Glutamatergic neuron (in vitro differentiated cells): ENCODE measurements around the gene ZNF554. TPM values are rescaled to one million over a fixed set of nuclear protein-coding genes. Genes with fewer than 3 reads are reported as not detected.

ENCODE experiments used
- DNase-seq: peaks from one replicate; pipeline ENCODE4 v3.0.0; 2022
- H3K27ac Mint-ChIP-seq: one replicate; pipeline ENCODE4 v1.8.0; 2020; ENCODE audit warnings: mild to moderate bottlenecking, mixed read lengths, inconsistent platforms; ENCODE audit not compliant: unreplicated experiment
- H3K27me3 Mint-ChIP-seq: one replicate; pipeline ENCODE4 v1.8.0; 2020; ENCODE audit warnings: mild to moderate bottlenecking, moderate library complexity, mixed read lengths, inconsistent platforms; ENCODE audit not compliant: unreplicated experiment
- H3K36me3 Mint-ChIP-seq: one replicate; pipeline ENCODE4 v1.8.0; 2020; ENCODE audit warnings: mild to moderate bottlenecking, mixed read lengths, inconsistent platforms; ENCODE audit not compliant: unreplicated experiment
- H3K4me1 Mint-ChIP-seq: one replicate; pipeline ENCODE4 v1.8.0; 2020; ENCODE audit warnings: mild to moderate bottlenecking, low read depth, mixed read lengths, inconsistent platforms; ENCODE audit not compliant: unreplicated experiment
- H3K4me3 Mint-ChIP-seq: one replicate; pipeline ENCODE4 v1.8.0; 2020; ENCODE audit warnings: mild to moderate bottlenecking, mixed read lengths, inconsistent platforms; ENCODE audit not compliant: unreplicated experiment
- H3K9me3 Mint-ChIP-seq: one replicate; pipeline ENCODE4 v1.8.0; 2020; ENCODE audit warnings: mild to moderate bottlenecking, moderate library complexity, mixed read lengths, inconsistent platforms; ENCODE audit not compliant: unreplicated experiment
- total RNA-seq: library from RNA; stranded (reverse); fragmentation: NEBNext Ultra II Directional; extraction: Animal tissue kit (Norgen Biotek cat#: 25700); gene quantifications from one replicate; pipeline ENCODE4 v1.2.1, GENCODE V29; 2021; ENCODE audit not compliant: unreplicated experiment
- TF ChIP-seq, protein P1 (sequence below): fragments of 200-600 bp; sonication (generic); IDR thresholded peaks from one replicate; pipeline ENCODE4 v1.5.0; 2021; ENCODE audit not compliant: partially characterized antibody, unreplicated experiment

The ZNF554 gene
- total RNA-seq, 1 donor from 2014 or later, result 5.8 TPM

DNA sequence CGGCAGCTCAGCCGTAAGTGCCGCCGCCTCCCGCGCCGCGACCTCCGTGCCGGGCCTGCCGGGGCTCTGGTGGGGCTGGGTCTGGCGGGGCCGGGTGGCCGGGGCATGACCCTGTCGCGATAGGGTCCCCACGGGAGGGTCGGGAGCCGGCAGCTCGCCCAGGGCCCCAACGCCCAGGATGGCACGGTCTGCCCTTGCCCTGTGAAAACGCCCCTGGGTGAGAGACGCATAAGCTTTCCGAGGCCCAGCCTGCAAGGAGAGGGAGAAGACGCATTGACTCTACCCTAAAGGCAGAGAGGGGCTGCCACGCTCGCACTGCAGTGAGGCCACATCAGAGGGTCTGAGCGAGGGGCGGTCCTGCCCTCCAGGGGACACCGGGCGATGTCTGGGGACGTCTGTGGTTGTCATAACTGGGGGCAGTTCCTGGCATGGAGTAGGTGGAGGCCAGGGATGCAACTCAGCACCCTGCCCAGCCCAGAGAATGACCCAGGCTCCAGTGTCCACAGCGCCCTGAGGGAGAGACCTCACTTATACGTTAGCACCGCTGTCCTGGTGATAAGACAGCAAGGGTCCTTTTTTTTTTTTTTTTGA is 539 bp downstream of the ZNF554 start:
- H3K27me3 Mint-ChIP-seq, result no peaks in the 10 kb centered on the region
- TF ChIP-seq, protein P1, sequence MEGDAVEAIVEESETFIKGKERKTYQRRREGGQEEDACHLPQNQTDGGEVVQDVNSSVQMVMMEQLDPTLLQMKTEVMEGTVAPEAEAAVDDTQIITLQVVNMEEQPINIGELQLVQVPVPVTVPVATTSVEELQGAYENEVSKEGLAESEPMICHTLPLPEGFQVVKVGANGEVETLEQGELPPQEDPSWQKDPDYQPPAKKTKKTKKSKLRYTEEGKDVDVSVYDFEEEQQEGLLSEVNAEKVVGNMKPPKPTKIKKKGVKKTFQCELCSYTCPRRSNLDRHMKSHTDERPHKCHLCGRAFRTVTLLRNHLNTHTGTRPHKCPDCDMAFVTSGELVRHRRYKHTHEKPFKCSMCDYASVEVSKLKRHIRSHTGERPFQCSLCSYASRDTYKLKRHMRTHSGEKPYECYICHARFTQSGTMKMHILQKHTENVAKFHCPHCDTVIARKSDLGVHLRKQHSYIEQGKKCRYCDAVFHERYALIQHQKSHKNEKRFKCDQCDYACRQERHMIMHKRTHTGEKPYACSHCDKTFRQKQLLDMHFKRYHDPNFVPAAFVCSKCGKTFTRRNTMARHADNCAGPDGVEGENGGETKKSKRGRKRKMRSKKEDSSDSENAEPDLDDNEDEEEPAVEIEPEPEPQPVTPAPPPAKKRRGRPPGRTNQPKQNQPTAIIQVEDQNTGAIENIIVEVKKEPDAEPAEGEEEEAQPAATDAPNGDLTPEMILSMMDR, result no peak
- H3K4me3 Mint-ChIP-seq, result peak overlapping the region; percentile 91
- H3K4me1 Mint-ChIP-seq, result no peaks in the 10 kb centered on the region
- H3K36me3 Mint-ChIP-seq, result peaks cover 6% of the 10 kb centered on the region
- DNase-seq, result peak; percentile 49
- H3K27ac Mint-ChIP-seq, result no peak overlapping the region
- peaks cover 8% of the 10 kb centered on the region for H3K9me3 Mint-ChIP-seq

DNA sequence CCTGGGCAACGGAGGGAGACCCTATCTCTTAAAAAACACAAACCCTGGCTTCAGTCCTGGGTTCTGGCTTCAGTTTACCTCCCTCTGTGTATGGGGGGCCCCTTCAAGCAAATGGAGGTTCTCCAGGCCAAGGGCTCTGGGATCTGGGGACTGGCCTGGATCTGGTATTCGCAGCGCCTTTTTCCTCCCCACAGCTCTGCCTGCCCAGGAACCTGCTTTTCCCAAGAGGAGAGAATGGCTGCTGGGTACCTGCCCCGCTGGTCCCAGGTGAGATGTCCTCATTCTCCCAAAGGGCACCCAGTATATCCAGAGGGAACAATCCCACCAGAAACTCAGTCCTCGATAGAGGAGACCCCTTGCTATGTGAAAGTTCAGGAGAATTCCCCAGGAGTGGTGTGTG is 3.2 kb downstream of the ZNF554 start:
- no peak overlapping the region for H3K4me3 Mint-ChIP-seq
- H3K36me3 Mint-ChIP-seq, result peaks cover 20% of the 10 kb centered on the region
- peaks cover 11% of the 10 kb centered on the region for H3K9me3 Mint-ChIP-seq
- H3K27ac Mint-ChIP-seq, result no peak overlapping the region
- H3K27me3 Mint-ChIP-seq, result no peaks in the 10 kb centered on the region
- H3K4me1 Mint-ChIP-seq, result no peaks in the 10 kb centered on the region
- no peak for DNase-seq
- TF ChIP-seq, protein P1, result no peak

DNA sequence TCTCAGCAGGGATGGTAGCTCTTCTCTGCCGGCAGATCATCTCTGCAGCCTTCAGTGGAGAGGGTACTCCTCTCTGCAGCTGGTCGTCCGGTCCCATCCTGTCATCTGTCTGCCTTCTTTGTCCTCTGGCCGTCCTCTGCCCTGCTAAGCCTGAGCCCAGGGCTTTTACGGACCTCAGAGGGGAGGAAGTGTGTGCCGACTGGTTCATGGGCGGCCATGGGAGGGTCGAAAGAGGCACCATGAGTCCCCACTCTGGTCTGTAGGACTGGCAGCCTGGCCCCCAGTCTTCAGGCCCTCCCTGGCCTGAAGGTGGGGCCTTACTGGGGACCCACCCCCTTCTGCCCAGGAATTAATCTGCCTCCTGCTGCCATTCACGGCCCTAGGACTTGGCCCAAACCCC is 4.0 kb downstream of the ZNF554 start:
- TF ChIP-seq, protein P1, result no peak
- H3K4me3 Mint-ChIP-seq, result no peak overlapping the region
- no peak overlapping the region for H3K27ac Mint-ChIP-seq
- peaks cover 25% of the 10 kb centered on the region for H3K36me3 Mint-ChIP-seq
- no peaks in the 10 kb centered on the region for H3K27me3 Mint-ChIP-seq
- DNase-seq, result no peak
- H3K4me1 Mint-ChIP-seq, result no peaks in the 10 kb centered on the region
- peaks cover 11% of the 10 kb centered on the region for H3K9me3 Mint-ChIP-seq

DNA sequence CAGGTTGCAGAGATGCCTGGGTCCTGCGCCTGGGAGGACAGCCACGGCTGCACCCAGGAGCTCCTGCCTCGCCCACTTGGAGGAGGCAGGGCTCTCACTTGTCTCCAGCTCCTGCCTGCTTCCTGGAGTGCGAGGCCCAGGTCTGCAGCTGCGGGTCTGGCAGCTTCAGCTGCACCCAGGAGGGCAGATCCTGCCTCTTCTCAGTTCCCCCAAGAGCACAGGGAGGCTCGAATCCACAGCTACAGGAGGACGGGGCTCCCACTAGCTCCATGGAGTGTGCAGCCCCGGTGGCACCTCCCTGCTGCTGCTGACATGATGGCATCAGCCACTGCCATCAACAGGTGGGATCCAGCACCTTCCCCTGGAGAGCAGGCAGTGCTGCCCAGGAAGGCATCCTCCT is 4.5 kb downstream of the ZNF554 start:
- Mint-ChIP-seq H3K36me3 (peaks cover 27% of the 10 kb centered on the region), H3K27me3 (no peaks in the 10 kb centered on the region), H3K27ac (no peak overlapping the region), H3K4me1 (no peaks in the 10 kb centered on the region), H3K4me3 (no peak overlapping the region), H3K9me3 (peaks cover 12% of the 10 kb centered on the region)
- no peak for DNase-seq
- TF ChIP-seq, protein P1, result no peak

DNA sequence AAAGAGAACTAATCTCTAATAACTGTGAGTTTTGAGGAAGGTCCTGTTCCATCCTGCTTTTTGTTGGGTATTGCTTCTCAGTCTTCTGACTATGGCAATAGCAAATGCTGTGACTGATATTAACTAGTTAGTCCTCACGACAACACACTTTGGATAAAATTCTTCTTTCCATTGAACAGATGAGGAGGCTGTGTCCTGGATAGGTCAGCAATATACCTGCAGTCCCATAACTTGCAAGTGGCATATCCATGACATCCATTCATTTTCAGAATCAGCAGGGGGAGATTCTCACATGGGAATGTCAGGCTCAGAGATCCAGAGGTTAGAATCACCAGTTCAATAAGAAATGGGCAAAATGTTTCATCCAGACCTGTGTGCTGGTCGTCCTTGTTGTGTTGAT is 7.4 kb downstream of the ZNF554 start:
- Mint-ChIP-seq H3K27me3 (no peaks in the 10 kb centered on the region), H3K4me3 (no peak overlapping the region), H3K4me1 (no peaks in the 10 kb centered on the region), H3K36me3 (peaks cover 31% of the 10 kb centered on the region), H3K9me3 (peaks cover 12% of the 10 kb centered on the region), H3K27ac (no peak overlapping the region)
- DNase-seq, result no peak
- TF ChIP-seq, protein P1, result no peak
